ENCODE data around the gene CCDC102B.

- TF ChIP-seq, protein P1, sequence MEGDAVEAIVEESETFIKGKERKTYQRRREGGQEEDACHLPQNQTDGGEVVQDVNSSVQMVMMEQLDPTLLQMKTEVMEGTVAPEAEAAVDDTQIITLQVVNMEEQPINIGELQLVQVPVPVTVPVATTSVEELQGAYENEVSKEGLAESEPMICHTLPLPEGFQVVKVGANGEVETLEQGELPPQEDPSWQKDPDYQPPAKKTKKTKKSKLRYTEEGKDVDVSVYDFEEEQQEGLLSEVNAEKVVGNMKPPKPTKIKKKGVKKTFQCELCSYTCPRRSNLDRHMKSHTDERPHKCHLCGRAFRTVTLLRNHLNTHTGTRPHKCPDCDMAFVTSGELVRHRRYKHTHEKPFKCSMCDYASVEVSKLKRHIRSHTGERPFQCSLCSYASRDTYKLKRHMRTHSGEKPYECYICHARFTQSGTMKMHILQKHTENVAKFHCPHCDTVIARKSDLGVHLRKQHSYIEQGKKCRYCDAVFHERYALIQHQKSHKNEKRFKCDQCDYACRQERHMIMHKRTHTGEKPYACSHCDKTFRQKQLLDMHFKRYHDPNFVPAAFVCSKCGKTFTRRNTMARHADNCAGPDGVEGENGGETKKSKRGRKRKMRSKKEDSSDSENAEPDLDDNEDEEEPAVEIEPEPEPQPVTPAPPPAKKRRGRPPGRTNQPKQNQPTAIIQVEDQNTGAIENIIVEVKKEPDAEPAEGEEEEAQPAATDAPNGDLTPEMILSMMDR (IDR thresholded peaks at IDR 0.05): no peak
- no peak for TF ChIP-seq EZH2 (IDR thresholded peaks at IDR 0.05; ENCODE audit: borderline replicate concordance, insufficient read depth, low read depth, low read length, poor library complexity, severe bottlenecking)
Measured at GRCh38 chr18:69071680-69072079, 273.8 kb downstream of the CCDC102B start.
